K562 (cell line): ENCODE measurements around the gene LATS2. TPM values are rescaled to one million over a fixed set of nuclear protein-coding genes. Genes with fewer than 3 reads are reported as not detected.

Experiments used
- ATAC-seq: fragments of 200-7000 bp; cut with Tn5 transposase; 3 replicates; pipeline ENCODE4 v1.9.1; 2020; ENCODE audit warnings: moderate library complexity
- BruUV-seq: library from RNA; stranded (reverse); fragments of 400-500 nt; replicated peaks from 2 replicates; lab custom pipeline; 2021; lab: Mats Ljungman, UMichigan
- CTCF ChIA-PET: fragments of 300-600 bp; formaldehyde crosslinking; extraction: SDS; loops from one replicate; lab custom pipeline; 2021; ENCODE audit warnings: low intra/inter-chr PET ratio; lab: Yijun Ruan, JAX
- POLR2A ChIA-PET: fragments of 300-600, 350-650 bp; sonication (Branson Sonifier 250); formaldehyde crosslinking; extraction: SDS; loops from one replicate; lab custom pipeline; 2021; ENCODE audit warnings: antibody characterized with exemption, inconsistent platforms; lab: Yijun Ruan, JAX
- DNase-seq, 4 experiments: peaks; one replicate each; pipeline versions ENCODE4 v3.0.0 to v3.0.0-alpha.2; 2011 to 2018; ENCODE audit warnings: low spot score in 3 of 4, mixed read lengths in 3 of 4; ENCODE audit errors: extremely low read depth in 1 of 4
- FAIRE-seq: peaks from 2 replicates; lab custom pipeline; 2011; peaks lifted over from hg19 to GRCh38; lab: Jason Lieb, UNC
- H2AFZ ChIP-seq: 2 replicates; pipeline ENCODE4 v1.6.0; 2011; ENCODE audit warnings: low read depth, low read length, control low read depth, inconsistent platforms
- H3K27ac ChIP-seq: fragments of 200-600 bp; 3 replicates; pipeline ENCODE4 v1.8.0; 2011; ENCODE audit warnings: low read depth, mild to moderate bottlenecking, control low read depth, inconsistent platforms, low read length, moderate library complexity, mixed read lengths; ENCODE audit errors: extremely low read depth
- H3K27me3 ChIP-seq, 2 experiments: fragments of 300-600 bp in 1 of 2; 2 replicates in 1 of 2; 3 replicates in 1 of 2; pipeline versions ENCODE4 v1.6.0 to v1.8.0; 2011; ENCODE audit warnings: inconsistent platforms in 2 of 2, low read length in 2 of 2, mild to moderate bottlenecking in 1 of 2, mixed read lengths in 1 of 2, moderate library complexity in 1 of 2; ENCODE audit not compliant: control insufficient read depth in 2 of 2, insufficient read depth in 2 of 2
- H3K36me3 ChIP-seq: fragments of 300-600 bp; 3 replicates; pipeline ENCODE4 v1.8.0; 2011; ENCODE audit warnings: mild to moderate bottlenecking, low read length, inconsistent platforms; ENCODE audit not compliant: control insufficient read depth, insufficient read depth
- H3K4me1 ChIP-seq, 2 experiments: fragments of 200-600 bp in 1 of 2; replicated peaks in 1 of 2; 2 replicates in 1 of 2; 3 replicates in 1 of 2; pipeline versions ENCODE4 v1.5.1 to v1.8.0; 2011; ENCODE audit warnings: inconsistent platforms in 2 of 2, low read length in 2 of 2, mild to moderate bottlenecking in 1 of 2, mixed read lengths in 1 of 2, moderate library complexity in 1 of 2; ENCODE audit not compliant: control insufficient read depth in 2 of 2, insufficient read depth in 2 of 2
- H3K4me2 ChIP-seq: 2 replicates; pipeline ENCODE4 v1.6.1; 2011; ENCODE audit warnings: low read length, control low read depth, inconsistent platforms, mixed read lengths; ENCODE audit not compliant: insufficient read depth
- H3K4me3 ChIP-seq: fragments of 200-600 bp; sonication (generic), shearing (Covaris generic); 2 replicates; pipeline ENCODE4 v1.5.1; 2016; ENCODE audit warnings: control low read depth, inconsistent platforms
- H3K79me2 ChIP-seq: fragments of 200-600 bp; 3 replicates; pipeline ENCODE4 v1.8.0; 2011; ENCODE audit warnings: low read length, inconsistent platforms; ENCODE audit not compliant: control insufficient read depth, insufficient read depth
- H3K9ac ChIP-seq, 2 experiments: 2 replicates each; pipeline versions ENCODE4 v1.6.0 to v1.6.1; 2011; ENCODE audit warnings: low read depth in 2 of 2, low read length in 2 of 2, control low read depth in 1 of 2, inconsistent platforms in 1 of 2, mild to moderate bottlenecking in 1 of 2, mixed read lengths in 1 of 2; ENCODE audit not compliant: insufficient read depth in 1 of 2
- H3K9me1 ChIP-seq: one replicate; pipeline ENCODE4 v1.6.0; 2011; ENCODE audit warnings: inconsistent platforms, mild to moderate bottlenecking, low read length, moderate library complexity; ENCODE audit not compliant: control insufficient read depth, insufficient read depth
- H3K9me3 ChIP-seq: replicated peaks from 2 replicates; pipeline ENCODE4 v1.5.1; 2011; ENCODE audit warnings: low read depth, low read length, inconsistent platforms; ENCODE audit not compliant: control insufficient read depth, insufficient read depth
- H4K20me1 ChIP-seq: replicated peaks from 2 replicates; pipeline ENCODE4 v1.6.1; 2011; ENCODE audit warnings: low read length, inconsistent platforms, mixed read lengths; ENCODE audit not compliant: control insufficient read depth, insufficient read depth
- FOXM1 ChIP-seq, 2 experiments: fragments of 450-650 bp in 1 of 2; sonication (generic) in 1 of 2; formaldehyde crosslinking in 1 of 2; IDR thresholded peaks; 2 replicates each; pipeline versions ENCODE4 v1.6.1 to v1.9.0; 2017 to 2022; ENCODE audit warnings: low read depth in 2 of 2, mild to moderate bottlenecking in 2 of 2, missing genetic modification reagents in 1 of 2, moderate library complexity in 1 of 2
- JUND ChIP-seq, 2 experiments: IDR thresholded peaks; 2 replicates in 1 of 2; 3 replicates in 1 of 2; pipeline ENCODE4 v1.6.1; 2011; ENCODE audit warnings: borderline replicate concordance in 2 of 2, low read depth in 2 of 2, low read length in 2 of 2, improper control_type of control experiment in 1 of 2, missing biosample characterization in 1 of 2, missing genetic modification characterization in 1 of 2, missing genetic modification reagents in 1 of 2
- KLF6 ChIP-seq: fragments of 250-450 bp; sonication (Bioruptor Pico); IDR thresholded peaks from 2 replicates; pipeline ENCODE4 v1.4.0; 2020; ENCODE audit warnings: mild to moderate bottlenecking, moderate library complexity, borderline replicate concordance
- TEAD2 ChIP-seq: fragments of 450-650 bp; IDR thresholded peaks from 2 replicates; pipeline ENCODE4 v1.6.1; 2016; ENCODE audit warnings: missing genetic modification characterization, control low read depth, missing compliant biosample characterization
- ZNF217 ChIP-seq: sonication (generic); formaldehyde crosslinking; IDR thresholded peaks from 2 replicates; pipeline ENCODE4 v1.8.0; 2022; ENCODE audit warnings: mild to moderate bottlenecking, missing genetic modification reagents
- WGBS: fragments of 100-300 bp; shearing (Covaris generic); methylation state at CpG from one replicate; pipeline ENCODE4 v1.1.6; 2016; ENCODE audit warnings: low coverage, mixed read lengths; ENCODE audit not compliant: insufficient coverage; ENCODE audit errors: missing lambda C conversion rate; 5-methylcytosine and 5-hydroxymethylcytosine counted together
- in situ Hi-C: fragments of 300-500 bp; cut with MboI; formaldehyde crosslinking; loops from 4 replicates; pipeline ENCODE4 v1.15.0; 2018; ENCODE audit warnings: inconsistent platforms, mixed read lengths
- intact Hi-C: fragments of 100-400 bp; cut with micrococcal nuclease; formaldehyde crosslinking; loops from 2 replicates; pipeline ENCODE4 v1.14.2; 2022
- polyA plus RNA-seq, 8 experiments: library from polyadenylated mRNA; depleted of rRNA in 4 of 8; stranded (reverse) in 5 of 8; unstranded in 3 of 8; fragments of >200 nt; fragmentation: Nextera tagmentation in 2 of 8; fragmentation: Illumina TruSeq in 1 of 8; extraction: Ambion mirVana in 2 of 8; extraction: Trizol in 1 of 8; gene quantifications; 2 replicates each; pipeline versions ENCODE4 v1.2.1 to v1.2.3, GENCODE V29; 2011 to 2014; ENCODE audit warnings: inconsistent platforms in 1 of 8, missing spikeins in 1 of 8
- total RNA-seq, 7 experiments: library from RNA; depleted of rRNA in 6 of 7; stranded (reverse); fragments of >200 nt in 6 of 7; fragmentation: Illumina TruSeq in 2 of 7; extraction: Trizol in 2 of 7; gene quantifications; 2 replicates each; pipeline versions ENCODE4 v1.2.1 to v1.2.3, GENCODE V29; 2011 to 2021; ENCODE audit warnings: low replicate concordance in 1 of 7
- TF ChIP-seq, protein P1 (sequence below): fragments of 450-650 bp; IDR thresholded peaks from 2 replicates; pipeline ENCODE4 v1.6.1; 2014; ENCODE audit warnings: low read depth, mild to moderate bottlenecking, moderate library complexity, borderline replicate concordance
- TF ChIP-seq, protein P2 (sequence below): fragments of 450-650 bp; conservative IDR thresholded peaks from 2 replicates; pipeline ENCODE4 v1.6.1; 2016; ENCODE audit warnings: missing genetic modification characterization, low read depth, mild to moderate bottlenecking, control low read depth, missing compliant biosample characterization

The LATS2 gene
- total and polyA plus RNA-seq, 9 of the 15 experiments (the other 6 are each of a cell fraction or from before 2014, with no cell fraction given): 0.18 to 3.7 (median 0.76) TPM

DNA sequence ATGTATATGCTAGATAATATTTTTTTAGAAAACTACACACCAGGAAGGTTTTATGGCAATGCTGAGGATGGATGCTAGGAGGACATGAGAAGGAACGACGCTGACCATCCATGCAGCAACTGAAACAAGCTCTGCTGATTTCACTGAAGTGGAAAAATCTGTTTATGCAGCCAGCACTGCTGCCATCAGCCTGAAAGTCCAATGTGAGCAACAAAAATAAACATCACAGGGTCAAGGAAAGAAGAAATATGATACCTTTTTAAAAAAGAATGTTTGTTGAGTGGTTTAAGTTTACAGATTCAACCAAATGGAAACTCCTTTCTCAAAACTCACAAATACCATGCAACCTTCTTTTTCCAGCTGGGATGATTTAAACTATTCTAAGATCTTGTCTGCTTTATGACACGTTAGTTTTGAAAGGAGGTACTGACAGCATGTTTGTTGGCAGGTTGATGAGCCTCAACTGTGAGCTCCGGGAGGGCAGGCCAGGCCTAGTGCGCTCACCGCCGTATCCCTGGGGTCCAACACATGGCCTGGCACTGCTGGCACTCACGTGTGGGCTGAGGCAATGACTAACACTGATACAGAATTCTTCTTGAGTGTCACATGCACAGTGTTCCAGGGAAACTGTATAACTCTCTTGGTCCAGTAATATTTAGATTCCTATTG, 46.8 kb downstream of the LATS2 start (continued):
- no peak for TF ChIP-seq FOXM1 (IDR thresholded peaks at IDR 0.05; ENCODE audit: low read depth)
- no peak for TF ChIP-seq FOXM1 (CRISPR knock-in tag; IDR thresholded peaks at IDR 0.05; ENCODE audit: low read depth)
- TF ChIP-seq JUND (IDR thresholded peaks at IDR 0.05; ENCODE audit: borderline replicate concordance, low read depth, low read length): no peak
- no peak for TF ChIP-seq JUND (tag; IDR thresholded peaks at IDR 0.05; ENCODE audit: borderline replicate concordance, low read depth, low read length)

DNA sequence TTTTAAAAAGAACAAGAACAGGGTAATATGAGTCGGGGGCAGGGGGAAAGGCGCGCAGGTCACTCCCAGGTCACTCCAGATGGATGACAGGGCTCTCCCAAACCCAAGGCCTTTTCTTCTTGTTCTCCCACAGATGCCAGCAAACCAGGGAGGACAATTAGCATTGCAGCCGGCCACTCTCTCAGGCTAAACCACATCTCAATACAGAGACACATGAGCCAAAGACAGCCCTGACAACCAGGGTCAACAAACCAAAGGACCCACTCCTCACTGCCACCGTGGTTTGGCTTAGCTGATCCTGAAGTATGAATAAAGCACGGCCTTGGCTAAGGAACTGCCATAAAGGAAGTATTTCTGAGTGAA, 47.3 kb downstream of the LATS2 start:
- H3K9ac ChIP-seq: no peak overlapping the region

More for the DNA sequence above, 47.3 kb downstream of the LATS2 start:
- DNase-seq (no peak), FAIRE-seq (no peak), ATAC-seq (no peak)
- no peak overlapping the region for H2AFZ ChIP-seq
- H3K9me3 ChIP-seq: no peaks in the 10 kb centered on the region
- H3K36me3 ChIP-seq: no peaks in the 10 kb centered on the region
- TF ChIP-seq TEAD2 (tag): no peak
- TF ChIP-seq, protein P1, sequence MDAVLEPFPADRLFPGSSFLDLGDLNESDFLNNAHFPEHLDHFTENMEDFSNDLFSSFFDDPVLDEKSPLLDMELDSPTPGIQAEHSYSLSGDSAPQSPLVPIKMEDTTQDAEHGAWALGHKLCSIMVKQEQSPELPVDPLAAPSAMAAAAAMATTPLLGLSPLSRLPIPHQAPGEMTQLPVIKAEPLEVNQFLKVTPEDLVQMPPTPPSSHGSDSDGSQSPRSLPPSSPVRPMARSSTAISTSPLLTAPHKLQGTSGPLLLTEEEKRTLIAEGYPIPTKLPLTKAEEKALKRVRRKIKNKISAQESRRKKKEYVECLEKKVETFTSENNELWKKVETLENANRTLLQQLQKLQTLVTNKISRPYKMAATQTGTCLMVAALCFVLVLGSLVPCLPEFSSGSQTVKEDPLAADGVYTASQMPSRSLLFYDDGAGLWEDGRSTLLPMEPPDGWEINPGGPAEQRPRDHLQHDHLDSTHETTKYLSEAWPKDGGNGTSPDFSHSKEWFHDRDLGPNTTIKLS: no peak
- TF ChIP-seq ZNF217 (CRISPR knock-in tag): no peak
- no peak for TF ChIP-seq KLF6 (CRISPR knock-in tag)
- TF ChIP-seq, protein P2, sequence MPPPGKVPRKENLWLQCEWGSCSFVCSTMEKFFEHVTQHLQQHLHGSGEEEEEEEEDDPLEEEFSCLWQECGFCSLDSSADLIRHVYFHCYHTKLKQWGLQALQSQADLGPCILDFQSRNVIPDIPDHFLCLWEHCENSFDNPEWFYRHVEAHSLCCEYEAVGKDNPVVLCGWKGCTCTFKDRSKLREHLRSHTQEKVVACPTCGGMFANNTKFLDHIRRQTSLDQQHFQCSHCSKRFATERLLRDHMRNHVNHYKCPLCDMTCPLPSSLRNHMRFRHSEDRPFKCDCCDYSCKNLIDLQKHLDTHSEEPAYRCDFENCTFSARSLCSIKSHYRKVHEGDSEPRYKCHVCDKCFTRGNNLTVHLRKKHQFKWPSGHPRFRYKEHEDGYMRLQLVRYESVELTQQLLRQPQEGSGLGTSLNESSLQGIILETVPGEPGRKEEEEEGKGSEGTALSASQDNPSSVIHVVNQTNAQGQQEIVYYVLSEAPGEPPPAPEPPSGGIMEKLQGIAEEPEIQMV (tag): no peak
- H3K79me2 ChIP-seq: no peaks in the 10 kb centered on the region
- H3K4me1 ChIP-seq: peaks cover 0 to 6% of the 10 kb centered on the region in 2 experiments; a peak in 2 of 5 replicates
- H3K27me3 ChIP-seq: no peaks in the 10 kb centered on the region
- H3K4me3 ChIP-seq: no peak overlapping the region
- WGBS: 7% methylated on average over 5 of the region's 6 CpGs
- CTCF ChIA-PET: no interaction called here
- no peak overlapping the region for H3K4me2 ChIP-seq
- POLR2A ChIA-PET: no interaction called here
- H3K27ac ChIP-seq: no peak overlapping the region
- H3K9me1 ChIP-seq: no peaks in the 10 kb centered on the region
- intact Hi-C loops: no loop called here
- no TSS peak for BruUV-seq
- in situ Hi-C loops: no loop called here
- H4K20me1 ChIP-seq: no peaks in the 10 kb centered on the region
